Superior temporal gyrus (tissue), 1 donor: ENCODE measurements around the gene DNAJC25.
A peak's percentile ranks its signal among the peaks of the same experiment; 100 is the strongest.
"Not testable (repeated sequence)": the region's sequence is repeated elsewhere in the genome, so short reads cannot be mapped to it uniquely, and the experiment has no call there.

Experiments
- DNase-seq: peaks from one replicate; pipeline ENCODE4 v3.0.0-alpha.2; 2016; ENCODE audit errors: extremely low spot score

DNAJC25 gene

GRCh38 chr9:111631214-111631971 lies at the start of gene DNAJC25:
TSS of gene DNAJC25 (plus strand) at chr9:111631334. CDS start at chr9:111631408, 74 bp downstream.
- DNase-seq, result peak; percentile 99

GRCh38 chr9:111582888-111583287 lies 48.2 kb upstream of the DNAJC25 start:
- DNase-seq, result no peak

GRCh38 chr9:111586378-111586777 lies 44.8 kb upstream of the DNAJC25 start:
- no peak for DNase-seq

GRCh38 chr9:111588846-111589245 lies 42.3 kb upstream of the DNAJC25 start:
- no peak for DNase-seq

GRCh38 chr9:111597852-111598732 lies 33.0 kb upstream of the DNAJC25 start:
- DNase-seq, result peak; percentile 69

- peak; percentile 23 for DNase-seq
Observed at GRCh38 chr9:111598733-111599091, 32.4 kb upstream of the DNAJC25 start.

GRCh38 chr9:111599092-111599954 lies 31.8 kb upstream of the DNAJC25 start, which contains the start of gene PTGR1:
TSS of gene PTGR1 (minus strand) at chr9:111599647. CDS start at chr9:111597422, 2,225 bp downstream.
- DNase-seq, result peak; percentile 67

GRCh38 chr9:111599955-111600343 lies 31.2 kb upstream of the DNAJC25 start:
- no peak for DNase-seq

DNA sequence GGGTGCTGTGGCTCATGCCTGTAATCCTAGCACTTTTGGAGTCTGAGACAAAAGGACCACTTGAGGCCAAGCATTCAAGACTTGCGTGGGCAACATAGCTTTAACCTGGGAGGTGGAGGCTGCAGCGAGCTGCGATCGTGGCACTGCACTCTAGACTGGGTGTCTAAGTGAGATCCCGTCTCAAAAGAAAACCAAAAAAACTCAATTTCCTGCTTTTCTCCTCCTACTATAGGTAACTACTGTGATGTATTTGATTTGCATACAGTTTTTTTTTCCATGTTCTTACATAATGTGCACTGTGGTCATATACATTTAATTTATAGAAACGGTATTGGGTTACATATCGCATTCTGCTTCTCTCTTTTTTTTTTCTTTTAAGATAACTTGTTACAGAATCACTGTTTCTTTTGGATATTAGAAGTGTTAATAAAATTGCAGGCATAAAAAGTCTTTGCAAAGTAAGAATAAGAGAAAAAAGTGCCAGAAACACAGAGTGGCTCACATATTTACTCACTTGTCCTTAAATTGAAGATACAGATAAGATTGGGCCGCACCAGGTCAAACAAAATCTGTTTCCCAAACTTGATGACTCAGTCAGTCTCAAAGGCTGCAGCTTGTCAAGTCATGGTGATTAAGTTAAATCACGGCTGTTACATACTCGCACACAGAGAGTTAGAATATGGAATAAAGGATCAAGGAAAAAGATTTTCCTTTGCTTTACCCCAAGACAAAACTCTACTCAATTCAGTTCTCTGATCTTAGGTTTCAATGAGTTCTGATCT lies 29.7 kb upstream of the DNAJC25 start:
- DNase-seq, result no peak

DNA sequence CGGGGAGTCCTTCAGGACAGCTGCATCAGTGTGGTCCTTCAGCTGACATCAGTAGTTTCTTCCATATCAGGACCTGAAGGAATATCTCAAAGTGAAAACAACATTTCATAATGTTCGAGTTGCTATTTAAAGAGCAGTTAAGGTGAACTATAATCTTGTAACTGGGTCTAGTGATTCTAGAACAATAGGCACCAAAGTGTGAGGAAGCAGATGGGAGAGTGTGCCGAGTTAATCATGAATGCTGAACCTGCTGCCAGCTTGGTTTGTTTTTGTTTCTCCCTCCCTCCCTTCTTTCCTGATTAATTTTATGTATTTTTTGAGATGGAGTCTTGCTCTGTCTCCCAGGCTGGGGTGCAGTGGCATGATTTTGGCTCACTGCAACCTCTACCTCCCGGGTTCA lies 28.1 kb upstream of the DNAJC25 start:
- no peak for DNase-seq

- DNase-seq, result no peak
Observed at GRCh38 chr9:111604054-111604615, 27.0 kb upstream of the DNAJC25 start.

GRCh38 chr9:111605041-111605559 lies 26.0 kb upstream of the DNAJC25 start:
- no peak for DNase-seq

- no peak for DNase-seq
Observed at GRCh38 chr9:111610149-111610548, 21.0 kb upstream of the DNAJC25 start.

DNA sequence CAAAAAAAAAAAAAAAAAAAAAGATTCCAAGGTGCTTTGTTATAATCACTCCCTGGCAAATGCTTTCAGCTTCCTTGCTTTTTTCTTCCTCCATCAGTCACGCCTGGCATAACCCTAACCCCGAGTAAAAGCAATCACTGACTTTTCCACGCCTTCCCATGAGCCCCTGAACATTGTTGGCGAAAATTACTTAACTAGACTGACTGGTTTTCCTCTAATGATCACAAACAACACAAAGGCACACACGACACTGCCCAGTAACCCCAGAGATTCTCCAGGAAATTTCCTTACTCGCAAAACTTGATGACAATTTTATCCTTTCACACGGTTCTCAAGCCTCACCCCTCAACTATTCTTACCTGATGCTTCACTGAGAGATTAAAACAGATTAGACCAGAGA lies 20.3 kb upstream of the DNAJC25 start:
- no peak for DNase-seq

GRCh38 chr9:111613436-111614040 lies 17.6 kb upstream of the DNAJC25 start:
- no peak for DNase-seq

DNA sequence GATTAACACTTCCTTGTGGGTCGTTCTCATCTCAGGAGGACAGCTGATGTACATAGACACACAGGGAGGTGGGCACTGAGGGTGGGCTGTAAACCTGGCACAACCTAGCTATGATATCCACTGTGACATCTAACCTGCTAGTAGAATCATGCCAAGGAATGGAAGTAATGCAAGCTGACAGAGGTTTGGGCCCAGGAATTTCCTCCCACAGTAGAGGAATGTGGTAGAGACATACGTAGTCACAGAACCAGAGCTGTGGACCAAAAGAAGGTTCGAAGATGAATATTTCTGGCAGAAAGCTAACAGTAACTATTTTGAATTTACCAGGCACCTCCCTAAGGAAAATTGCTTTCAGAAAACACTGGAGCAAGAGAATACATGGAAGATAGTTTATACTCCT lies 15.2 kb upstream of the DNAJC25 start:
- no peak for DNase-seq

- DNase-seq, result not testable (repeated sequence)
Observed at GRCh38 chr9:111617349-111617748, 13.8 kb upstream of the DNAJC25 start.

- peak; percentile 62 for DNase-seq
Observed at GRCh38 chr9:111621895-111622480, 9.1 kb upstream of the DNAJC25 start.

DNA sequence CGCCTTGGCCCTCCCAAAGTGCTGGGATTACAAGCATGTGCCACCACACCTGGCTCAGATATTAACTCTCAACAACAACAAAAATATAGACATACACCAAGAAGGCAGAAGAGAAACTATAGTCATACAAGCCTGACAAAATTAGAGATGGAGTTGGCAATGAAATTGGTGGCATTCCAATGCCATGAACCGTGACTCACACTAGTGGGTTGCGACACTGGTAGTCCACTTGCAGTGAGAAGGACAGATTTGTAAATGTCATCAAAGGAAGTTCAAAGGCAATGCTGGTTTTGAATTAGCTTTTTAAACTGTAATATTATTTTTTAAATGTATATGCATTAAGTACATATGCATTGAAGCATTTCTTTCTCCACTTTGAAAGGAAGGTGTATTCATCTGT lies 8.5 kb upstream of the DNAJC25 start:
- DNase-seq, result no peak
